Measurements from ENCODE around the gene LRRC4C. TPM values are rescaled to one million over a fixed set of nuclear protein-coding genes. Genes with fewer than 3 reads are reported as not detected.

Gene LRRC4C
- total and polyA plus RNA-seq, 2 experiments from 2014 or later: not detected

GRCh38 chr11:40162901-40163883, 1296.3 kb downstream of the LRRC4C start:
- no peak for DNase-seq
- Histone ChIP-seq H3K4me2 (ENCODE audit: unreplicated experiment) (no peak overlapping the region), H3K27ac (no peak overlapping the region), H3K9me2 (ENCODE audit: insufficient read depth) (no peaks in the 10 kb centered on the region), H3K9me3 (ENCODE audit: low read depth) (no peaks in the 10 kb centered on the region), H4K20me1 (ENCODE audit: insufficient read depth) (no peaks in the 10 kb centered on the region), H2AFZ (no peak overlapping the region), H3K4me3 (no peak overlapping the region), H3F3A (ENCODE audit: insufficient read depth) (no peaks in the 10 kb centered on the region), H3K79me2 (ENCODE audit: insufficient read depth) (no peaks in the 10 kb centered on the region), H3K27me3 (replicated peaks; ENCODE audit: insufficient read depth) (no peaks in the 10 kb centered on the region), H3K9ac (no peak overlapping the region), H3K36me3 (ENCODE audit: low read depth) (no peaks in the 10 kb centered on the region), H3K4me1 (ENCODE audit: insufficient read depth) (no peaks in the 10 kb centered on the region)
- TF ChIP-seq EZH2 (IDR thresholded peaks at IDR 0.05; ENCODE audit: insufficient read depth, poor library complexity, severe bottlenecking) (no peak), EZH2phosphoT487 (IDR thresholded peaks at IDR 0.05; ENCODE audit: insufficient read depth, low read depth) (no peak)
- in situ Hi-C loops (cut with MboI): no loop called here
- WGBS, 2 experiments (ENCODE audit: low coverage in 1 of 2, low lambda C conversion rate in 2 of 2, missing lambda C conversion rate in 2 of 2): 1 to 4% methylated on average over 4 of the region's 4 CpGs

DNA sequence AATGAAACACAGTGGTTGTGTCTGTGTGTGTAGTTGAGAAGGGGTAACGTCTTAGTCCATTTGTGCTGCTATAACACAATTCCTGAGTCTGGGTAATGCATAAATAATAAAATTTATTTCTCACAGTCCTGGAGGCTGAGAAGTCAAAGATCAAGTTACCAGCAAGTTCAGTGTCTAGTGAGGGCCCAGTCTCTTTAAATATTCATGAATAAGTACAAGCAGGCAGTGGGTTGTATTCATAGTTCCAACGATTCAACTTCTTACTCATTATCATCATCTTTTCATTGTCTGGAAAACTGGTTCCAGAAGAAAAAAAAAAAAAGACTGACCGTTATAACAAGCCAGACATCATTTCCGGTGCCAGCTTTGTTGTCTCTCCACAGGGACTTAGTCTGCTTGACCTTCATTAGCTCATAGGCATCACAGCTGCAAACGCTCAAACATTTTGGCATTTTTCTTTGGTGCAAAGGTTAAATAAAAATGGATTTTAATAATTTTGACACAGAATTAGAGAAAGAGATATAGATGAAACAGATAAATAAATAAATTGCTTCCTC, 1297.5 kb downstream of the LRRC4C start:
- 13% methylated on average over 5 of the region's 5 CpGs for WGBS, 2 experiments (ENCODE audit: low coverage in 1 of 2, low lambda C conversion rate in 2 of 2, missing lambda C conversion rate in 2 of 2)
- no peaks in the 10 kb centered on the region for H3K4me1 ChIP-seq (ENCODE audit: insufficient read depth)
- no peak overlapping the region for H3K4me2 ChIP-seq (ENCODE audit: unreplicated experiment)
- H3K79me2 ChIP-seq (ENCODE audit: insufficient read depth): no peaks in the 10 kb centered on the region
- no peak overlapping the region for H3K4me3 ChIP-seq
- H3K9me3 ChIP-seq (ENCODE audit: low read depth): no peaks in the 10 kb centered on the region
- no peaks in the 10 kb centered on the region for H4K20me1 ChIP-seq (ENCODE audit: insufficient read depth)
- H3K9me2 ChIP-seq (ENCODE audit: insufficient read depth): no peaks in the 10 kb centered on the region
- H3K27me3 ChIP-seq (replicated peaks; ENCODE audit: insufficient read depth): no peaks in the 10 kb centered on the region
- H3K36me3 ChIP-seq (ENCODE audit: low read depth): no peaks in the 10 kb centered on the region
- no peak overlapping the region for H3K9ac ChIP-seq
- in situ Hi-C loops (cut with MboI): no loop called here
- H3K27ac ChIP-seq: no peak overlapping the region
- DNase-seq: no peak
- H2AFZ ChIP-seq: no peak overlapping the region
- TF ChIP-seq EZH2 (IDR thresholded peaks at IDR 0.05; ENCODE audit: insufficient read depth, poor library complexity, severe bottlenecking): no peak
- TF ChIP-seq EZH2phosphoT487 (IDR thresholded peaks at IDR 0.05; ENCODE audit: insufficient read depth, low read depth): no peak
- H3F3A ChIP-seq (ENCODE audit: insufficient read depth): no peaks in the 10 kb centered on the region

DNA sequence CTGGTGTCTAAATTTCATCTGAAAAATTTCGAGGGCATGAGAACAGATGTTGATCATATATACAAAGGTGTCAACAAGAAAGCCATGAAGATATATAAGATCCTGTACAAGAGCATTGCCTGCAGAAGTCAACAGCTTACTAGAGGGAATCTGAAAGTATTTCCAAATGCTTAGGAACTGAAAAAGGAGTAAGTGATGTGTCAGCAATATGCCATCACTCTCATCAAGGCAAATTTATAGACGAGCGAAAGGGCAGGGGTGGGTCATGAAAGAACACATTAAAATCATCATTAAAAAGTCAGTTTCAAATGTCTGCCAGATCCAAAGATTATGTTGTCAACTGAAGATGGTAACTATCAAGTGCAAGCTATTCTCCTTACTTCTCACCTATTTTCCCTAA, 1299.0 kb downstream of the LRRC4C start:
- Histone ChIP-seq H3K27ac (no peak overlapping the region), H2AFZ (no peak overlapping the region), H4K20me1 (ENCODE audit: insufficient read depth) (no peaks in the 10 kb centered on the region), H3K9me2 (ENCODE audit: insufficient read depth) (no peaks in the 10 kb centered on the region), H3K36me3 (ENCODE audit: low read depth) (no peaks in the 10 kb centered on the region), H3K27me3 (replicated peaks; ENCODE audit: insufficient read depth) (no peaks in the 10 kb centered on the region), H3K4me1 (ENCODE audit: insufficient read depth) (no peaks in the 10 kb centered on the region), H3K4me2 (ENCODE audit: unreplicated experiment) (no peak overlapping the region), H3K9me3 (ENCODE audit: low read depth) (no peaks in the 10 kb centered on the region), H3F3A (ENCODE audit: insufficient read depth) (no peaks in the 10 kb centered on the region), H3K9ac (no peak overlapping the region), H3K79me2 (ENCODE audit: insufficient read depth) (no peaks in the 10 kb centered on the region), H3K4me3 (no peak overlapping the region)
- no peak for DNase-seq
- 4 to 5% methylated on average over 3 of the region's 3 CpGs for WGBS, 2 experiments (ENCODE audit: low coverage in 1 of 2, low lambda C conversion rate in 2 of 2, missing lambda C conversion rate in 2 of 2)
- in situ Hi-C loops (cut with MboI): no loop called here
- TF ChIP-seq EZH2phosphoT487 (IDR thresholded peaks at IDR 0.05; ENCODE audit: insufficient read depth, low read depth) (no peak), EZH2 (IDR thresholded peaks at IDR 0.05; ENCODE audit: insufficient read depth, poor library complexity, severe bottlenecking) (no peak)

DNA sequence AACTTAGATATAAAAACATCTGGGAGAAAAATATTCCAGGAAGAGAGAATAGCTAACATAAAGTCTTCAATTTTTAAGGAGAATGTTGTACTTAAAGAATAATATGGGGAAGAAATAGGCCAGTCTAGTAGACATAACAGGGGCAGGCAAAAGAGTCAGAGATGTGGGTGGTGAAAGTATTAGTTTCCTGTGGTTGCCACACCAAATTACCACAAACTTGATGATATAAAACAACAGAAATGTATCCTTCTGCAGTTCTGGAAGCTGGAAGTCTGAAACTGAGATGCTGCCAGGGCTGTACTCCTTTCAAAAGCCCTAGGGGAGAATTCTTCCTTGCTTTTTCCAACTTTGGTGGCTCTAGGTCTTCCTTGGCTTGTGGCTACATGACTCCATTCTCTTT, 1309.7 kb downstream of the LRRC4C start:
- Histone ChIP-seq H3K9me2 (ENCODE audit: insufficient read depth) (no peaks in the 10 kb centered on the region), H3K4me1 (ENCODE audit: insufficient read depth) (no peaks in the 10 kb centered on the region), H3K4me2 (ENCODE audit: unreplicated experiment) (no peak overlapping the region), H3K27me3 (replicated peaks; ENCODE audit: insufficient read depth) (no peaks in the 10 kb centered on the region), H3K9ac (no peak overlapping the region), H2AFZ (no peak overlapping the region), H3K79me2 (ENCODE audit: insufficient read depth) (no peaks in the 10 kb centered on the region), H3K36me3 (ENCODE audit: low read depth) (no peaks in the 10 kb centered on the region), H3K9me3 (ENCODE audit: low read depth) (no peaks in the 10 kb centered on the region), H3K27ac (no peak overlapping the region), H3K4me3 (no peak overlapping the region), H4K20me1 (ENCODE audit: insufficient read depth) (no peaks in the 10 kb centered on the region), H3F3A (ENCODE audit: insufficient read depth) (no peaks in the 10 kb centered on the region)
- DNase-seq: no peak
- TF ChIP-seq EZH2phosphoT487 (IDR thresholded peaks at IDR 0.05; ENCODE audit: insufficient read depth, low read depth) (no peak), EZH2 (IDR thresholded peaks at IDR 0.05; ENCODE audit: insufficient read depth, poor library complexity, severe bottlenecking) (no peak)
- in situ Hi-C loops (cut with MboI): no loop called here
